DND-41 (cell line): ENCODE results near the gene LMO2.

Experiments
- ATAC-seq: fragments of 200-7000 bp; cut with Tn5 transposase; 3 replicates; pipeline ENCODE4 v1.9.1; 2021; ENCODE audit warnings: low read depth; ENCODE audit not compliant: insufficient read depth
- DNase-seq: peaks from one replicate; pipeline ENCODE4 v3.0.0-alpha.2; 2020
- H2AFZ ChIP-seq: 2 replicates; pipeline ENCODE4 v1.6.0; 2012; ENCODE audit warnings: low read depth, low read length
- H3K27ac ChIP-seq: 2 replicates; pipeline ENCODE4 v1.5.1; 2012; ENCODE audit warnings: low read length, inconsistent platforms
- H3K27me3 ChIP-seq: fragments of 200-600 bp; sonication (generic); 2 replicates; pipeline ENCODE4 v1.6.0; 2012; ENCODE audit warnings: low read length, mild to moderate bottlenecking, inconsistent platforms; ENCODE audit not compliant: insufficient read depth, poor library complexity
- H3K36me3 ChIP-seq: 2 replicates; pipeline ENCODE4 v1.5.1; 2012; ENCODE audit warnings: low read length, inconsistent platforms; ENCODE audit not compliant: insufficient read depth
- H3K4me1 ChIP-seq: 2 replicates; pipeline ENCODE4 v1.5.1; 2012; ENCODE audit warnings: mild to moderate bottlenecking, low read length; ENCODE audit not compliant: insufficient read depth
- H3K4me2 ChIP-seq: 2 replicates; pipeline ENCODE4 v1.6.0; 2012; ENCODE audit warnings: mild to moderate bottlenecking, moderate library complexity, low read length, inconsistent platforms; ENCODE audit not compliant: insufficient read depth
- H3K4me3 ChIP-seq, 2 experiments: fragments of 200-600 bp in 1 of 2; shearing (Covaris generic) in 1 of 2; 2 replicates each; pipeline ENCODE4 v1.5.1; 2012 to 2016; ENCODE audit warnings: inconsistent platforms in 2 of 2, low read length in 2 of 2, mild to moderate bottlenecking in 2 of 2, low read depth in 1 of 2, moderate library complexity in 1 of 2
- H3K79me2 ChIP-seq: 2 replicates; pipeline ENCODE4 v1.6.0; 2012; ENCODE audit warnings: low read length, inconsistent platforms; ENCODE audit not compliant: insufficient read depth
- H3K9ac ChIP-seq: 2 replicates; pipeline ENCODE4 v1.6.0; 2012; ENCODE audit warnings: low read depth, mild to moderate bottlenecking, inconsistent platforms, low read length, moderate library complexity
- H3K9me3 ChIP-seq: 2 replicates; pipeline ENCODE4 v1.5.1; 2012; ENCODE audit warnings: low read length, moderate library complexity, mild to moderate bottlenecking, inconsistent platforms; ENCODE audit not compliant: insufficient read depth, severe bottlenecking
- H4K20me1 ChIP-seq: 2 replicates; pipeline ENCODE4 v1.6.0; 2012; ENCODE audit warnings: low read length; ENCODE audit not compliant: insufficient read depth
- EZH2 ChIP-seq: IDR thresholded peaks from 3 replicates; pipeline ENCODE4 v1.6.1; 2012; ENCODE audit warnings: borderline replicate concordance, low read depth, mild to moderate bottlenecking, moderate library complexity, low read length, inconsistent platforms; ENCODE audit not compliant: severe bottlenecking
- TF ChIP-seq, protein P1 (sequence below): IDR thresholded peaks from 2 replicates; pipeline ENCODE4 v1.5.1; 2012; ENCODE audit warnings: borderline replicate concordance, low read length, moderate library complexity, mild to moderate bottlenecking; ENCODE audit not compliant: poor library complexity, severe bottlenecking; ENCODE audit errors: extremely low read depth

LMO2 gene

DNA sequence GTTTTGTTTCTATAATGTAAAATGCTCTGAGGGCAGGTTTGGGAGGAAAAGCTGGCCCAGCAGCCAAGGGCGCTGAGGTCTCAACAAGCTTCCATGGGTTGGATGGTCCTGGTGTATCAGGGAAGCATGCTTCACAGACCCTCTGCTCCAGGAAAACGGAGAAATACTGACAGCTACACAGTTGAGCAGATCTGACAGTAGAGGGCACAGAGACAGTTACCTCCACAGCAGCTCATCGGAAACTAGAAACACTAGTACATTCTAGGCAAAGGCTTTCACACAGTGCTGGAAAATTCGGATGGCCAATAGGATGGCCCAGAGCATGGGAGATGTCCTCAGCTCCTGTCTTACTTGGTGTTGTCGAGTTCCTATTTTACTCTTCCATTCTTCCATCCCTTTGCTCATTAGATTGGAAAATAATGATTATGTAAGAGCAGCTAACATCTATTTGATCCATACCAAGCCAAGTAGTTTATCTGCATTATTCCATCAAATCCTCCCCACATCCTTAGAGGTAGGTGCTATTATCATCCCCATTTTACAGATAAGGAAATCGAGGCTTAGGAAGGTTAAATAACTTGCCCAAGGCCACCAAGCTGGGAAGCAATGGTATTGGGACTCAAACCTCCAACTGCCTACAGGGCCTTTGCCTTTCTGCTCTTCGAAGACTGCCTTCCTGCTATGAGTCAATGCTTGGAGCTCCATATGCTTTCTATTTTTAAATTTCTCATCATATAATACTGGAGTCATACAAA lies 28.3 kb downstream of the LMO2 start:
- DNase-seq (no peak), ATAC-seq (no peak)
- no peak overlapping the region for H3K4me3 ChIP-seq
- TF ChIP-seq, protein P1, sequence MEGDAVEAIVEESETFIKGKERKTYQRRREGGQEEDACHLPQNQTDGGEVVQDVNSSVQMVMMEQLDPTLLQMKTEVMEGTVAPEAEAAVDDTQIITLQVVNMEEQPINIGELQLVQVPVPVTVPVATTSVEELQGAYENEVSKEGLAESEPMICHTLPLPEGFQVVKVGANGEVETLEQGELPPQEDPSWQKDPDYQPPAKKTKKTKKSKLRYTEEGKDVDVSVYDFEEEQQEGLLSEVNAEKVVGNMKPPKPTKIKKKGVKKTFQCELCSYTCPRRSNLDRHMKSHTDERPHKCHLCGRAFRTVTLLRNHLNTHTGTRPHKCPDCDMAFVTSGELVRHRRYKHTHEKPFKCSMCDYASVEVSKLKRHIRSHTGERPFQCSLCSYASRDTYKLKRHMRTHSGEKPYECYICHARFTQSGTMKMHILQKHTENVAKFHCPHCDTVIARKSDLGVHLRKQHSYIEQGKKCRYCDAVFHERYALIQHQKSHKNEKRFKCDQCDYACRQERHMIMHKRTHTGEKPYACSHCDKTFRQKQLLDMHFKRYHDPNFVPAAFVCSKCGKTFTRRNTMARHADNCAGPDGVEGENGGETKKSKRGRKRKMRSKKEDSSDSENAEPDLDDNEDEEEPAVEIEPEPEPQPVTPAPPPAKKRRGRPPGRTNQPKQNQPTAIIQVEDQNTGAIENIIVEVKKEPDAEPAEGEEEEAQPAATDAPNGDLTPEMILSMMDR, result no peak
- TF ChIP-seq EZH2, result no peak
- no peak overlapping the region for H3K27ac ChIP-seq
- no peaks in the 10 kb centered on the region for H3K79me2 ChIP-seq
- no peaks in the 10 kb centered on the region; the same call in 1 of the 2 replicates for H4K20me1 ChIP-seq
- H3K4me1 ChIP-seq, result no peaks in the 10 kb centered on the region
- no peak overlapping the region for H2AFZ ChIP-seq
- H3K9me3 ChIP-seq, result no peaks in the 10 kb centered on the region
- H3K27me3 ChIP-seq, result peaks cover 55% of the 10 kb centered on the region
- H3K36me3 ChIP-seq, result no peaks in the 10 kb centered on the region
- no peak overlapping the region for H3K9ac ChIP-seq
- no peak overlapping the region for H3K4me2 ChIP-seq

DNA sequence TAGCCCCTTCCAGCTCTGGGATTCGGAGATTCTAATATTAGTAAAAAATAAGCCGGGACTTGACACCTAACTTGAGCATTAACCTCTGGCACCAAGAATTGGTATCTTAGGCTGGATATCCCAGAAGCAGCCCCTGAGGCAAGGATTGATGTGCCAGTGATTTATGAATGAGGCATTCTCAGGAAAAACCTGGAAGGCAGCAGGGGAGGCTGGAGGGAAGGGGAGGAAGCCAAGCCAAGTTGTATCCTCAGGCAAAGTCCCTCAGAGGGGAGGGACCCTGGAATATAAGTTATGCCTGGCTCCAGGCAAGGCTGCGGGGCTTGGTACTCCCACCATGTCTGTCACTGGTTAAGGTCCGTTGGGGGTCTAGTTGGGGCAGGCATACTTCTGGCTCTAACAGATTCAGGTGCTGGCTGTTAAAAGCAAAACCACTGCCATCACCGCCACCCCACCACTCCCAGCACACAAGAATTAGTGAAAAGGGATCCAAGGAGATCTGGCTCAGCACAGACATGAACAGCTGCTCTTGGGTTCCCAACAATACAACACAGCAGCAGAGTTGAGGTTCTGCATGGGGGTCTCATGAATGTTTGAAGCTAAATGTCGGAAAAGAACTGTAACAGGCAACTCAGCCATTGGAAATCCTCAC lies 29.8 kb downstream of the LMO2 start:
- DNase-seq, result no peak
- Histone ChIP-seq H3K9ac (no peak overlapping the region), H4K20me1 (no peaks in the 10 kb centered on the region; the same call in 1 of the 2 replicates), H3K36me3 (no peaks in the 10 kb centered on the region), H3K27me3 (peaks cover 53% of the 10 kb centered on the region), H3K79me2 (no peaks in the 10 kb centered on the region), H3K4me2 (no peak overlapping the region), H2AFZ (no peak overlapping the region), H3K4me1 (no peaks in the 10 kb centered on the region), H3K27ac (no peak overlapping the region), H3K9me3 (no peaks in the 10 kb centered on the region), H3K4me3 (no peak overlapping the region)
- TF ChIP-seq EZH2, result no peak
- TF ChIP-seq, protein P1, result no peak
- ATAC-seq, result no peak

DNA sequence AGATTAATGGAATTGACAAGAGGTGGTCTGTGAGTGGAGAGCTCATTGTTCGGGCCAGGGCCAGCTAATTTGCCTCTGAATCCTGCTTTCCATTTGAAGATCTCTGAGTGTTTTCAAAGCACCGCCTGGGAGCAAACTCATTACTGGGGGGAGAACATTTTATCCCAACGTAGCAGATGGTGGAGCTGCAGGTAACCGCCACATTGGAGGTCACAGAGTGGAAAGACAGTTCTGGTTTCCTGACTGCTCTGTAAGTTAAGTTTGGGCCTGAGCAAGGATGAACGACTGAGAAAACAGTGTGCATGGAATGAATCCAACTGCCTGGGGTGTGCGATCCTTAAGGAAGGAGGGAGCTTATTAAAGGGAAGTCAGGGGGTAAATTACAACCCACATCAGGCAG lies 30.5 kb downstream of the LMO2 start:
- H4K20me1 ChIP-seq, result no peaks in the 10 kb centered on the region; the same call in 1 of the 2 replicates
- no peak overlapping the region for H3K4me3 ChIP-seq
- H3K36me3 ChIP-seq, result no peaks in the 10 kb centered on the region
- TF ChIP-seq, protein P1, result no peak
- TF ChIP-seq EZH2, result no peak
- H3K27me3 ChIP-seq, result peaks cover 51% of the 10 kb centered on the region
- DNase-seq (no peak), ATAC-seq (no peak)
- H3K27ac ChIP-seq, result no peak overlapping the region
- no peak overlapping the region for H3K4me2 ChIP-seq
- no peaks in the 10 kb centered on the region for H3K4me1 ChIP-seq
- H2AFZ ChIP-seq, result no peak overlapping the region
- H3K9me3 ChIP-seq, result no peaks in the 10 kb centered on the region
- H3K79me2 ChIP-seq, result no peaks in the 10 kb centered on the region
- no peak overlapping the region for H3K9ac ChIP-seq
